Nephron (organoid): ENCODE measurements around the gene VAV1.
"Not testable (repeated sequence)": the region's sequence is repeated elsewhere in the genome, so short reads cannot be mapped to it uniquely, and the experiment has no call there.

Experiments
- H3K27ac Mint-ChIP-seq, 3 experiments: 2 replicates each; pipeline ENCODE4 v1.8.0; 2020; ENCODE audit warnings: mixed read lengths in 3 of 3, mild to moderate bottlenecking in 2 of 3, moderate library complexity in 1 of 3
- H3K27me3 Mint-ChIP-seq: 2 replicates; pipeline ENCODE4 v1.8.0; 2021; ENCODE audit warnings: low read depth, mild to moderate bottlenecking, moderate library complexity, mixed read lengths
- H3K36me3 Mint-ChIP-seq: 2 replicates; pipeline ENCODE4 v1.8.0; 2020; ENCODE audit warnings: low read depth, mixed read lengths
- H3K4me1 Mint-ChIP-seq: 2 replicates; pipeline ENCODE4 v1.8.0; 2020; ENCODE audit warnings: mixed read lengths
- H3K4me3 Mint-ChIP-seq, 3 experiments: 2 replicates each; pipeline ENCODE4 v1.8.0; 2020; ENCODE audit warnings: mild to moderate bottlenecking in 3 of 3, mixed read lengths in 3 of 3, moderate library complexity in 2 of 3
- H3K9me3 Mint-ChIP-seq: 2 replicates; pipeline ENCODE4 v1.8.0; 2020; ENCODE audit warnings: mixed read lengths
- CTCF ChIP-seq, 3 experiments: fragments of 200-600 bp; sonication (generic); IDR thresholded peaks; one replicate each; pipeline ENCODE4 v1.5.0; 2021; ENCODE audit warnings: antibody characterized with exemption in 3 of 3; ENCODE audit not compliant: unreplicated experiment in 3 of 3

VAV1 gene

GRCh38 chr19:6866741-6867151 lies 94.2 kb downstream of the VAV1 start:
- Mint-ChIP-seq H3K27me3 (peaks cover 48% of the 10 kb centered on the region), H3K27ac (no peak overlapping the region), H3K4me3 (no peak overlapping the region), H3K9me3 (peaks cover 7% of the 10 kb centered on the region), H3K36me3 (no peaks in the 10 kb centered on the region), H3K4me1 (peaks cover 6% of the 10 kb centered on the region)
- no peak for TF ChIP-seq CTCF (IDR thresholded peaks at IDR 0.05; ENCODE audit: unreplicated experiment in 3 of 3)

- no peak for TF ChIP-seq CTCF (IDR thresholded peaks at IDR 0.05; ENCODE audit: unreplicated experiment in 3 of 3)
- Mint-ChIP-seq H3K4me1 (no peaks in the 10 kb centered on the region), H3K27me3 (peaks cover 42% of the 10 kb centered on the region), H3K9me3 (peaks cover 8% of the 10 kb centered on the region), H3K4me3 (no peak overlapping the region), H3K36me3 (no peaks in the 10 kb centered on the region), H3K27ac (no peak overlapping the region)
These were observed 95.8 kb downstream of the VAV1 start for GRCh38 chr19:6868351-6868750.

- not testable (repeated sequence) for H3K36me3 Mint-ChIP-seq, H3K27ac Mint-ChIP-seq, H3K4me3 Mint-ChIP-seq, H3K4me1 Mint-ChIP-seq
- Mint-ChIP-seq H3K27me3 (peaks cover 35% of the 10 kb centered on the region), H3K9me3 (peaks cover 17% of the 10 kb centered on the region)
These were observed 96.8 kb downstream of the VAV1 start for GRCh38 chr19:6869151-6869882.

- Mint-ChIP-seq H3K4me1 (no peaks in the 10 kb centered on the region), H3K9me3 (peaks cover 39% of the 10 kb centered on the region), H3K27me3 (peaks cover 23% of the 10 kb centered on the region), H3K36me3 (no peaks in the 10 kb centered on the region), H3K4me3 (no peak overlapping the region), H3K27ac (no peak overlapping the region)
- no peak for TF ChIP-seq CTCF (IDR thresholded peaks at IDR 0.05; ENCODE audit: unreplicated experiment in 3 of 3)
These were observed 101.4 kb downstream of the VAV1 start for GRCh38 chr19:6873708-6874431.

- Mint-ChIP-seq H3K27me3 (peaks cover 22% of the 10 kb centered on the region), H3K9me3 (peaks cover 41% of the 10 kb centered on the region), H3K4me1 (no peaks in the 10 kb centered on the region), H3K27ac (no peak overlapping the region), H3K4me3 (no peak overlapping the region), H3K36me3 (no peaks in the 10 kb centered on the region)
- no peak for TF ChIP-seq CTCF (IDR thresholded peaks at IDR 0.05; ENCODE audit: unreplicated experiment in 3 of 3)
These were observed 102.7 kb downstream of the VAV1 start for GRCh38 chr19:6875218-6875617.

GRCh38 chr19:6876748-6877147 lies 104.2 kb downstream of the VAV1 start:
- Mint-ChIP-seq H3K36me3 (no peaks in the 10 kb centered on the region), H3K9me3 (peaks cover 40% of the 10 kb centered on the region), H3K27me3 (peaks cover 25% of the 10 kb centered on the region), H3K27ac (no peak overlapping the region), H3K4me3 (no peak overlapping the region), H3K4me1 (no peaks in the 10 kb centered on the region)
- TF ChIP-seq CTCF (IDR thresholded peaks at IDR 0.05; ENCODE audit: unreplicated experiment in 3 of 3): no peak
